Upper lobe of right lung (tissue), 1 donor: Measurements from ENCODE around the gene CSF2RB. TPM values are rescaled to one million over a fixed set of nuclear protein-coding genes. Genes with fewer than 3 reads are reported as not detected.

Source experiments
- ATAC-seq: fragments of 200-7000 bp; cut with Tn5 transposase; one replicate; pipeline ENCODE4 v1.9.1; 2020; ENCODE audit warnings: mild to moderate bottlenecking, moderate library complexity
- DNase-seq: peaks from one replicate; pipeline ENCODE4 v3.0.0-alpha.2; 2020
- H3K27ac ChIP-seq: fragments of 200-600 bp; one replicate; pipeline ENCODE4 v1.8.0; 2022
- H3K27me3 ChIP-seq: fragments of 200-600 bp; one replicate; pipeline ENCODE4 v1.8.0; 2022; ENCODE audit warnings: mild to moderate bottlenecking
- H3K36me3 ChIP-seq: fragments of 200-600 bp; one replicate; pipeline ENCODE4 v1.8.0; 2022
- H3K4me1 ChIP-seq: fragments of 200-600 bp; one replicate; pipeline ENCODE4 v1.8.0; 2022
- H3K4me3 ChIP-seq: fragments of 200-600 bp; one replicate; pipeline ENCODE4 v1.8.0; 2022; ENCODE audit warnings: mild to moderate bottlenecking
- H3K9me3 ChIP-seq: fragments of 200-600 bp; one replicate; pipeline ENCODE4 v1.8.0; 2022
- intact Hi-C: fragments of 100-400 bp; cut with DNase I; formaldehyde crosslinking; loops from one replicate; pipeline ENCODE4 v1.11.0; 2022
- total RNA-seq: library from RNA; stranded (reverse); fragmentation: NEBNext Ultra II Directional; extraction: Animal tissue kit (Norgen Biotek cat#: 25700); gene quantifications from one replicate; pipeline ENCODE4 v1.2.1, GENCODE V29; 2021
- TF ChIP-seq, protein P1 (sequence below): fragments of 200-600 bp; IDR thresholded peaks from one replicate; pipeline ENCODE4 v1.8.0; 2022; ENCODE audit warnings: antibody characterized with exemption
- donor health status: DM: no; HTN: yes; CAD: no; lungs with severe emphysema.

CSF2RB gene
- total RNA-seq, 1 donor from 2014 or later: 27.2 TPM

DNA sequence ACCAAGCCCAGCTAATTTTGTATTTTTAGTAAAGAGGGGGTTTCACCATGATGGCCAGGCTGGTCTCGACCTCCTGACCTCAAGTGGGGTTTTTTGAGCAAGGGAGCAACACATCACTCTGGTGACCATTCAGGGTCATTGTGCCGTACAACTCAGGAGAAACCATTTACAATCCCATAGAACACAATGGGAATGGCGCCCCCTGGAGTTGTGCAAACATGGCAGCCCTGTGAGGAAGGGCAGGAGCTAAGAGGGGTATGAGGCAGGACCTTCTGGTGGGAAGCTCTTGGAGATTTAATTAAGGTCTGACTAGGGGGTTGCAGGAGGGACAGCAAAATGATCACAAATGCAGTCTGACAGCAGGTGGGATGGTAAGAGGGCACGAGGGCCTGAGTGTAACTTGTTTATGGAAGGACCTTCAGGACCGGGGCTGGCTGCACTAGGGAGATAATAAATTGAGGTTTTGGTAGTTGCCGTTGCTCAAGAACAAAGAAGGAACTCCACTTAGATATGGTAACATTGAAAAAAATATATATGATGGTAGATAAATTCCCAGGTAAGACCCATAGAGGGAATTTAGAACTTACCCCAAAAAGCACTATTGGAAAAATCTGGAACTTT is 9.1 kb upstream of the CSF2RB start:
- Histone ChIP-seq H3K4me1 (no peaks in the 10 kb centered on the region), H3K4me3 (no peak overlapping the region), H3K27me3 (no peaks in the 10 kb centered on the region), H3K36me3 (no peaks in the 10 kb centered on the region), H3K27ac (no peak overlapping the region), H3K9me3 (no peaks in the 10 kb centered on the region)
- DNase-seq (no peak), ATAC-seq (no peak)
- TF ChIP-seq, protein P1, sequence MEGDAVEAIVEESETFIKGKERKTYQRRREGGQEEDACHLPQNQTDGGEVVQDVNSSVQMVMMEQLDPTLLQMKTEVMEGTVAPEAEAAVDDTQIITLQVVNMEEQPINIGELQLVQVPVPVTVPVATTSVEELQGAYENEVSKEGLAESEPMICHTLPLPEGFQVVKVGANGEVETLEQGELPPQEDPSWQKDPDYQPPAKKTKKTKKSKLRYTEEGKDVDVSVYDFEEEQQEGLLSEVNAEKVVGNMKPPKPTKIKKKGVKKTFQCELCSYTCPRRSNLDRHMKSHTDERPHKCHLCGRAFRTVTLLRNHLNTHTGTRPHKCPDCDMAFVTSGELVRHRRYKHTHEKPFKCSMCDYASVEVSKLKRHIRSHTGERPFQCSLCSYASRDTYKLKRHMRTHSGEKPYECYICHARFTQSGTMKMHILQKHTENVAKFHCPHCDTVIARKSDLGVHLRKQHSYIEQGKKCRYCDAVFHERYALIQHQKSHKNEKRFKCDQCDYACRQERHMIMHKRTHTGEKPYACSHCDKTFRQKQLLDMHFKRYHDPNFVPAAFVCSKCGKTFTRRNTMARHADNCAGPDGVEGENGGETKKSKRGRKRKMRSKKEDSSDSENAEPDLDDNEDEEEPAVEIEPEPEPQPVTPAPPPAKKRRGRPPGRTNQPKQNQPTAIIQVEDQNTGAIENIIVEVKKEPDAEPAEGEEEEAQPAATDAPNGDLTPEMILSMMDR: no peak
- intact Hi-C loops: no loop called here

DNA sequence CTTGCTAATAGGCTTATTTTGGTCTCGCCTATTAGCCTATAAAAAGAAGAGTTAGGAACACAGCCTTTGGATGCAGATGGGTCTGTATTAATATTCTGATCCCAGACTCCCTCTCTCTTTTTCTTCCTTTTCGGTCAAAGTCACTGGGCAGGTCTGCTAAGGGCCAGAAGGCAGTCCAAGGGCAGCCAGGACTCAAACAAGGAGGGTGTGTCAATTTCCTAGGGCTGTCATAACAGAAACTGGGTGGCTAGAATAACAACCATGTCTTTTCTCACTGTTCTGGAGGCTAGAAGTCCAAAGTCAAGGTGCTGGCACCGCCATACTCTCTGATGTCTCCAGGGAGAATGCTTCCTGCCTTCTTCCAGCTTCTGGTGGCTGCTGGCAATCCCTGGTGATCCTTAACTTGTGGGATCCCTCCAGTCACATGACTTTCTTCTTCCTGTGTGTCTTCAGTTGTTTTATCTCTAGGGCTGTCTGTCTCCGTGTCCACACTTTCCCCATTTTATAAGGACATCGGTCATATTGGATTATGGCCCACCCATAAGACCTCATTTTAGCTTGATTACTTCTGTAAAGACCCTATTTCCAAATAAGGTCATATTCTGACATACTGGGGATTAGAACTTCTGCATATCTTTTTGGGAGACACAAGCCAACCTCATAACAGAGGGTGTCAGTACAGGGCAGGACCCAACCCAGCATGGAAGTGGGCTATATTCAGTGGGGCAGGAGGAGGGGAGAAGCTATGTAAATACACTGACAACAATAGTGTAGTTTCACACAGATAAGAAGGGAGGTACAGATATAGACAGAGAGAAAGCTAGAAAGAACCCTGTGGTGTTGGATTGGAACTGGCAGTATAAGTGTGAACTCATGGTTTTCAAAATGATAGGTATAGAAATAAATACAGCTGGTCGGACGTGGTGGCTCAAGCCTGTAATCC is 5.9 kb upstream of the CSF2RB start:
- Histone ChIP-seq H3K36me3 (no peaks in the 10 kb centered on the region), H3K27ac (no peak overlapping the region), H3K27me3 (no peaks in the 10 kb centered on the region), H3K9me3 (no peaks in the 10 kb centered on the region), H3K4me1 (peaks cover 2% of the 10 kb centered on the region), H3K4me3 (no peak overlapping the region)
- no peak for ATAC-seq
- TF ChIP-seq, protein P1: no peak
- intact Hi-C loops: no loop called here
- DNase-seq: no peak

DNA sequence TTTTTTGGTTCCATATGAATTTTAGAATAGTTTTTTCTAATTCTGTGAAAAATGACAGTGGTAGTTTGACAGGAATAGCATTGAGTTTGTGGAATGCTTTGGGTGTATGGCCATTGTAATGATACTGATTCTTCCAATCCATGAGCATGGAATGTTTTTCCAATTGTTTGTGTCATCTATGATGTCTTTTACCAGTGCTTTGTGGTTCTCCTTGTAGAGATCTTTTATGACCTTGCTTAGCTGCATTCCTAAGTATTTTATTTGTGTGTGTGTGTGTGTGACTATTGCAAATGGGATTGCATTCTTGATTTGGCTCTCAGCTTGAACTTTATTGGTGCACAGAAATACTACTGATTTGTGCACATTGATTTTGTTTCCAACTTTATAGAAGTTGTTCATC is 3.0 kb upstream of the CSF2RB start:
- DNase-seq: no peak
- H3K27me3 ChIP-seq: no peaks in the 10 kb centered on the region
- intact Hi-C loops: no loop called here
- peaks cover 10% of the 10 kb centered on the region for H3K4me1 ChIP-seq
- TF ChIP-seq, protein P1: no peak
- H3K4me3 ChIP-seq: no peak overlapping the region
- H3K27ac ChIP-seq: no peak overlapping the region
- no peaks in the 10 kb centered on the region for H3K36me3 ChIP-seq
- no peak for ATAC-seq
- no peaks in the 10 kb centered on the region for H3K9me3 ChIP-seq

DNA sequence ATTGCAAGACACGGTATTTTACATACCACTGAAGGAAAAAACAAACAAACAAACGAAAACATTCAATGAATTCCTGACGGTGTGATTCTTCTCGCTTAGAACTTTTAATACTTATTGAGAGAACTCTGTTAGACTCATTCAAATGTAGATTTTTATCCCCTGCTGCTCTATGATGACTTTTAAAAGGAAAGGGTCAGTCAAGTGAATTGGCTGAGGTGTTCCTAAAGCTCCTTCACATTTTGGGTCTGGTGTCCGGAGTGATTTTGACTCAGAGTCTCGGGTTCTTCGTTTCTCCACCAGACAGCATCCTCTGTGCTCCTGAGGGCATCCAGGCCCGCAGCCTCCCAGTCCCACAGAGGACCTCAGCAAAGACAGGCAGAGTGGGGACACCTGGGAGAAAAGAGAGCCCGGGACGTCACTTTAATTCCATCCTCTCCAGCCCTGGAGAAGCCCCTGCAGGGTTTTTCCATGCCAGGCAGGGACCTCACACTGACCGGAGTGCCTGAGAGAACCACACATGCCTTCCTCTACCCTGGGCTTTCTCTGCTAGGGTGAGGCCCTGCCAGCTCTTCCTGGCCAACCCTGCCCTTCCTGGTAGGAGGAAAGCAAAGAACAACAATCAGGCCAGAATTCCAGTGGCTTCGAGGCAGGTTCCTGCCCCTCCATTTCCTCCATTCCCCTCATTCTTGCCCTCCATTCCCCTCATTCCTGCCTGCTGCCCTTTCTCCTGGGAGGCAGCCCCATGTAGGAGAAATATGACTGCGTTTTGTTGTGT is 1.4 kb upstream of the CSF2RB start:
- no peaks in the 10 kb centered on the region for H3K27me3 ChIP-seq
- no peak overlapping the region for H3K4me3 ChIP-seq
- H3K4me1 ChIP-seq: peaks cover 10% of the 10 kb centered on the region
- DNase-seq (no peak), ATAC-seq (no peak)
- H3K36me3 ChIP-seq: no peaks in the 10 kb centered on the region
- peak overlapping the region; percentile 11 for H3K27ac ChIP-seq
- H3K9me3 ChIP-seq: no peaks in the 10 kb centered on the region
- TF ChIP-seq, protein P1: no peak
- intact Hi-C loops: no loop called here

DNA sequence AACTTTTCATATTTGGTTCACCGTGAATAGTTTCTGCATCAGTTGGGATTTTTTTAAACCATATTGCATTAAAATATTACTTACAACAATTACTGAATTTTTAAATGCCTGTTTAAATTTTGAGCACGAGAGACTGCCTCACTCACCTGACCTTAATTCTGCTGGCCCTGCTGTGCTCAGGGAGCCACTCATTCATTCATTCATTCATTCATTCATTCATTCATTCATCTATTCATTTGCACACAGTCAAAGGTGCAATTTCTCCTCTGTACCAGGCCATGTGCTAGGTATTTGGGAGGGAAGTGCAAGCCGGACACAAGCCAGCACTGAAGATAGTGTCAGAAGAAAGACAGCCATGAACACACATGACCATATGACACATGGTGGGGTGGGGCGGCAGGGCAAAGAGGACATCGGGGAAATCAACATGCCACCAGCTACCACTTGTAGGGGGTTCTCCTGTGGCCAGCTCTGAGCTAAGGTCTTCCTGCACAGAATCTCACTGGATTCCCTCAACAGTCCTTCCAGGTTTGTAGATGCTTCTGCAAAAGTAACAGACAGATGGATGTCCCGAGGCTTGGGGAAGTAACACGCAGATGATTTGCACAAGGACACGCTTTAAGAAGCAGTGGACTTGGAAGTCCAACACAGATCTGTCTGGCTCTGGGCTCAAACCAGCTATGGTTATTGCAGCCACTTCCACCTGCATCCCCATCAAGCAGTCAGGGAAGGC is 568 bp upstream of the CSF2RB start:
- H3K27me3 ChIP-seq: no peaks in the 10 kb centered on the region
- no peak overlapping the region for H3K4me3 ChIP-seq
- peak overlapping the region; percentile 73 for H3K27ac ChIP-seq
- DNase-seq (no peak), ATAC-seq (peak; percentile 51)
- H3K36me3 ChIP-seq: no peaks in the 10 kb centered on the region
- peaks cover 10% of the 10 kb centered on the region for H3K4me1 ChIP-seq
- intact Hi-C loops: no loop called here
- TF ChIP-seq, protein P1: no peak
- no peaks in the 10 kb centered on the region for H3K9me3 ChIP-seq
